K562 (cell line): ENCODE results near the gene NOLC1. TPM values are rescaled to one million over a fixed set of nuclear protein-coding genes. Genes with fewer than 3 reads are reported as not detected.

Source experiments
- ATAC-seq: fragments of 200-7000 bp; cut with Tn5 transposase; 3 replicates; pipeline ENCODE4 v1.9.1; 2020; ENCODE audit warnings: moderate library complexity
- BruUV-seq: library from RNA; stranded (reverse); fragments of 400-500 nt; replicated peaks from 2 replicates; lab custom pipeline; 2021; lab: Mats Ljungman, UMichigan
- CTCF ChIA-PET: fragments of 300-600 bp; formaldehyde crosslinking; extraction: SDS; loops from one replicate; lab custom pipeline; 2021; ENCODE audit warnings: low intra/inter-chr PET ratio; lab: Yijun Ruan, JAX
- POLR2A ChIA-PET: fragments of 300-600, 350-650 bp; sonication (Branson Sonifier 250); formaldehyde crosslinking; extraction: SDS; loops from one replicate; lab custom pipeline; 2021; ENCODE audit warnings: antibody characterized with exemption, inconsistent platforms; lab: Yijun Ruan, JAX
- DNase-seq, 4 experiments: peaks; one replicate each; pipeline versions ENCODE4 v3.0.0 to v3.0.0-alpha.2; 2011 to 2018; ENCODE audit warnings: low spot score in 3 of 4, mixed read lengths in 3 of 4; ENCODE audit errors: extremely low read depth in 1 of 4
- FAIRE-seq: peaks from 2 replicates; lab custom pipeline; 2011; peaks lifted over from hg19 to GRCh38; lab: Jason Lieb, UNC
- H2AFZ ChIP-seq: 2 replicates; pipeline ENCODE4 v1.6.0; 2011; ENCODE audit warnings: low read depth, low read length, control low read depth, inconsistent platforms
- H3K27ac ChIP-seq: fragments of 200-600 bp; 3 replicates; pipeline ENCODE4 v1.8.0; 2011; ENCODE audit warnings: low read depth, mild to moderate bottlenecking, control low read depth, inconsistent platforms, low read length, moderate library complexity, mixed read lengths; ENCODE audit errors: extremely low read depth
- H3K27me3 ChIP-seq, 2 experiments: fragments of 300-600 bp in 1 of 2; 2 replicates in 1 of 2; 3 replicates in 1 of 2; pipeline versions ENCODE4 v1.6.0 to v1.8.0; 2011; ENCODE audit warnings: inconsistent platforms in 2 of 2, low read length in 2 of 2, mild to moderate bottlenecking in 1 of 2, mixed read lengths in 1 of 2, moderate library complexity in 1 of 2; ENCODE audit not compliant: control insufficient read depth in 2 of 2, insufficient read depth in 2 of 2
- H3K36me3 ChIP-seq: fragments of 300-600 bp; 3 replicates; pipeline ENCODE4 v1.8.0; 2011; ENCODE audit warnings: mild to moderate bottlenecking, low read length, inconsistent platforms; ENCODE audit not compliant: control insufficient read depth, insufficient read depth
- H3K4me1 ChIP-seq, 2 experiments: fragments of 200-600 bp in 1 of 2; replicated peaks in 1 of 2; 2 replicates in 1 of 2; 3 replicates in 1 of 2; pipeline versions ENCODE4 v1.5.1 to v1.8.0; 2011; ENCODE audit warnings: inconsistent platforms in 2 of 2, low read length in 2 of 2, mild to moderate bottlenecking in 1 of 2, mixed read lengths in 1 of 2, moderate library complexity in 1 of 2; ENCODE audit not compliant: control insufficient read depth in 2 of 2, insufficient read depth in 2 of 2
- H3K4me2 ChIP-seq: 2 replicates; pipeline ENCODE4 v1.6.1; 2011; ENCODE audit warnings: low read length, control low read depth, inconsistent platforms, mixed read lengths; ENCODE audit not compliant: insufficient read depth
- H3K4me3 ChIP-seq: fragments of 200-600 bp; sonication (generic), shearing (Covaris generic); 2 replicates; pipeline ENCODE4 v1.5.1; 2016; ENCODE audit warnings: control low read depth, inconsistent platforms
- H3K79me2 ChIP-seq: fragments of 200-600 bp; 3 replicates; pipeline ENCODE4 v1.8.0; 2011; ENCODE audit warnings: low read length, inconsistent platforms; ENCODE audit not compliant: control insufficient read depth, insufficient read depth
- H3K9ac ChIP-seq, 2 experiments: 2 replicates each; pipeline versions ENCODE4 v1.6.0 to v1.6.1; 2011; ENCODE audit warnings: low read depth in 2 of 2, low read length in 2 of 2, control low read depth in 1 of 2, inconsistent platforms in 1 of 2, mild to moderate bottlenecking in 1 of 2, mixed read lengths in 1 of 2; ENCODE audit not compliant: insufficient read depth in 1 of 2
- H3K9me1 ChIP-seq: one replicate; pipeline ENCODE4 v1.6.0; 2011; ENCODE audit warnings: inconsistent platforms, mild to moderate bottlenecking, low read length, moderate library complexity; ENCODE audit not compliant: control insufficient read depth, insufficient read depth
- H3K9me3 ChIP-seq: replicated peaks from 2 replicates; pipeline ENCODE4 v1.5.1; 2011; ENCODE audit warnings: low read depth, low read length, inconsistent platforms; ENCODE audit not compliant: control insufficient read depth, insufficient read depth
- H4K20me1 ChIP-seq: replicated peaks from 2 replicates; pipeline ENCODE4 v1.6.1; 2011; ENCODE audit warnings: low read length, inconsistent platforms, mixed read lengths; ENCODE audit not compliant: control insufficient read depth, insufficient read depth
- ETV6 ChIP-seq, 3 experiments: fragments of 150-350 bp in 1 of 3; sonication (generic) in 1 of 3; formaldehyde crosslinking in 1 of 3; IDR thresholded peaks; 2 replicates each; pipeline versions ENCODE4 v1.6.1 to v1.8.0; 2014 to 2022; ENCODE audit warnings: borderline replicate concordance in 2 of 3, low read depth in 2 of 3, antibody characterized with exemption in 1 of 3, low read length in 1 of 3, mild to moderate bottlenecking in 1 of 3, missing genetic modification reagents in 1 of 3
- HNRNPK ChIP-seq: fragments of 200-400 bp; formaldehyde crosslinking; IDR thresholded peaks from one replicate; pipeline ENCODE4 v1.6.1; 2018; ENCODE audit warnings: mild to moderate bottlenecking, low read depth, low read length; ENCODE audit not compliant: poor library complexity, severe bottlenecking
- ZNF146 ChIP-seq: IDR thresholded peaks from one replicate; pipeline ENCODE4 v1.6.1; 2018; ENCODE audit warnings: missing compliant biosample characterization; ENCODE audit not compliant: unreplicated experiment
- ZNF263 ChIP-seq: sonication (generic); formaldehyde crosslinking; IDR thresholded peaks from 2 replicates; pipeline ENCODE4 v1.8.0; 2022; ENCODE audit warnings: mild to moderate bottlenecking, missing genetic modification reagents, borderline replicate concordance
- ZNF3 ChIP-seq: fragments of 250-450 bp; sonication (Bioruptor Pico); IDR thresholded peaks from 2 replicates; pipeline ENCODE4 v1.5.0; 2021; ENCODE audit warnings: mild to moderate bottlenecking, moderate library complexity
- ZNF551 ChIP-seq: fragments of 250-450 bp; sonication (Bioruptor Pico); IDR thresholded peaks from 2 replicates; pipeline ENCODE4 v1.5.0; 2021; ENCODE audit warnings: mild to moderate bottlenecking, moderate library complexity
- ZNF785 ChIP-seq: fragments of 250-450 bp; sonication (Bioruptor Pico); IDR thresholded peaks from 2 replicates; pipeline ENCODE4 v1.4.0; 2020; ENCODE audit warnings: mild to moderate bottlenecking
- WGBS: fragments of 100-300 bp; shearing (Covaris generic); methylation state at CpG from one replicate; pipeline ENCODE4 v1.1.6; 2016; ENCODE audit warnings: low coverage, mixed read lengths; ENCODE audit not compliant: insufficient coverage; ENCODE audit errors: missing lambda C conversion rate; 5-methylcytosine and 5-hydroxymethylcytosine counted together
- in situ Hi-C: fragments of 300-500 bp; cut with MboI; formaldehyde crosslinking; loops from 4 replicates; pipeline ENCODE4 v1.15.0; 2018; ENCODE audit warnings: inconsistent platforms, mixed read lengths
- intact Hi-C: fragments of 100-400 bp; cut with micrococcal nuclease; formaldehyde crosslinking; loops from 2 replicates; pipeline ENCODE4 v1.14.2; 2022
- polyA plus RNA-seq, 8 experiments: library from polyadenylated mRNA; depleted of rRNA in 4 of 8; stranded (reverse) in 5 of 8; unstranded in 3 of 8; fragments of >200 nt; fragmentation: Nextera tagmentation in 2 of 8; fragmentation: Illumina TruSeq in 1 of 8; extraction: Ambion mirVana in 2 of 8; extraction: Trizol in 1 of 8; gene quantifications; 2 replicates each; pipeline versions ENCODE4 v1.2.1 to v1.2.3, GENCODE V29; 2011 to 2014; ENCODE audit warnings: inconsistent platforms in 1 of 8, missing spikeins in 1 of 8
- total RNA-seq, 7 experiments: library from RNA; depleted of rRNA in 6 of 7; stranded (reverse); fragments of >200 nt in 6 of 7; fragmentation: Illumina TruSeq in 2 of 7; extraction: Trizol in 2 of 7; gene quantifications; 2 replicates each; pipeline versions ENCODE4 v1.2.1 to v1.2.3, GENCODE V29; 2011 to 2021; ENCODE audit warnings: low replicate concordance in 1 of 7

NOLC1 gene
- total and polyA plus RNA-seq, 9 of the 15 experiments (the other 6 are each of a cell fraction or from before 2014, with no cell fraction given) = 102 to 310 (median 165) TPM

DNA sequence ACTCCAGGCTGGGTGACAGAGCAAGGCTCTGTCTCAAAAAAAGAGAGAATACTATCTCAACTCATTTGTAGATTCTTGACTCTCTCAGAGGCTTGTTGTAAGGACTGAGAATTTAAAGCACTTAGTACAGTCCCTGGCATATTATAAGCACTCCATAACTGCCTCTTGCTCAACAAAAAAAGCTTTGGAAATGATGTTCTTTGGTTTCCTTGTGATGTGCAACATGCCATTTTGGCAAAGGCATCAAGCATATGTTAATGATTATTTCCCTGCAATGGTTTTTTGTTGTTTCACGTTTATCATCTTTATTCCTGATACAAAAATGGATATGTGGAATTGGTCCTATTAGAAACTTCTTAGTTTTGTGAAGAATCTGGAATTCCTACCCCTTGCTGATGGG, 15.7 kb downstream of the NOLC1 start:
- Histone ChIP-seq H2AFZ (no peak overlapping the region), H3K4me3 (no peak overlapping the region), H3K27ac (no peak overlapping the region), H3K9me1 (no peaks in the 10 kb centered on the region), H3K4me1 (peaks cover 6 to 10% of the 10 kb centered on the region in 2 experiments; a peak in 4 of 5 replicates), H3K36me3 (peaks cover 13% of the 10 kb centered on the region), H3K9me3 (no peaks in the 10 kb centered on the region), H3K4me2 (no peak overlapping the region), H3K9ac (no peak overlapping the region), H4K20me1 (no peaks in the 10 kb centered on the region), H3K27me3 (no peaks in the 10 kb centered on the region), H3K79me2 (no peaks in the 10 kb centered on the region)
- FAIRE-seq (no peak), DNase-seq (no peak), ATAC-seq (no peak)
- no TSS peak for BruUV-seq
- 0% methylated on average over 1 of the region's 1 CpG for WGBS
- intact Hi-C loops = loop anchor here (2.0 to 5.0 kb wide), 3 partner anchors 63 to 229 kb away; partner anchors contain the start of gene NFKB2
- POLR2A ChIA-PET = interaction anchor here (1.2 kb wide), 1 partner anchor 11 kb away, joined by 4 read pairs; no protein-coding TSS in a partner anchor
- TF ChIP-seq ZNF263 (no peak), ZNF785 (CRISPR knock-in tag) (no peak), HNRNPK (no peak), ZNF551 (CRISPR knock-in tag) (no peak), ZNF3 (CRISPR knock-in tag) (no peak), ZNF146 (CRISPR knock-in tag) (no peak), ETV6 (IDR thresholded peaks at IDR 0.05; ENCODE audit: borderline replicate concordance in 1 of 2, low read depth in 2 of 2, low read length in 1 of 2) (no peak), ETV6 (CRISPR knock-in tag; IDR thresholded peaks at IDR 0.05; ENCODE audit: borderline replicate concordance) (no peak)
- CTCF ChIA-PET = no interaction called here
- in situ Hi-C loops = no loop called here
